Stomach (tissue), 9 donors: ENCODE results near the gene LRRC28. TPM values are rescaled to one million over a fixed set of nuclear protein-coding genes. Genes with fewer than 3 reads are reported as not detected.

Source experiments
- DNase-seq, 2 donors: peaks; one replicate each; pipeline versions ENCODE4 v3.0.0 to v3.0.0-alpha.2; 2013 to 2019
- H3K27ac ChIP-seq, 5 donors: fragments of 200-600 bp in 4 of 5; sonication (generic) in 4 of 5; one replicate each; pipeline ENCODE4 v1.5.1; 2013 to 2019; ENCODE audit warnings: mild to moderate bottlenecking in 1 of 5, moderate library complexity in 1 of 5
- H3K27me3 ChIP-seq, 3 donors: fragments of 200-600 bp; sonication (generic); one replicate each; pipeline ENCODE4 v1.5.1; 2017 to 2019; ENCODE audit warnings: mixed run types in 1 of 3
- H3K36me3 ChIP-seq, 4 donors: fragments of 200-600 bp; sonication (generic); 1 replicate in 3 of 4; 2 replicates in 1 of 4; pipeline ENCODE4 v1.5.1; 2016 to 2019
- H3K4me1 ChIP-seq, 4 donors: fragments of 200-600 bp; sonication (generic); one replicate each; pipeline ENCODE4 v1.5.1; 2016 to 2019
- H3K4me3 ChIP-seq, 4 donors: fragments of 200-600 bp; sonication (generic) in 3 of 4; one replicate each; pipeline ENCODE4 v1.5.1; 2016 to 2019; ENCODE audit warnings: mild to moderate bottlenecking in 1 of 4
- H3K9me3 ChIP-seq, 4 donors: fragments of 200-600 bp; sonication (generic); one replicate each; pipeline ENCODE4 v1.5.1; 2016 to 2019
- CTCF ChIP-seq, 7 experiments: fragments of 450-650 bp in 4 of 7; fragments of 200-600 bp in 3 of 7; sonication (generic) in 3 of 7; IDR thresholded peaks; one replicate each; pipeline ENCODE4 v1.5.1; 2016 to 2019; ENCODE audit warnings: antibody characterized with exemption in 7 of 7, control low read depth in 2 of 7, mild to moderate bottlenecking in 1 of 7
- EP300 ChIP-seq: sonication (generic); formaldehyde crosslinking; IDR thresholded peaks from one replicate; pipeline ENCODE4 v1.6.1; 2017; ENCODE audit warnings: antibody characterized with exemption
- POLR2A ChIP-seq, 4 donors: fragments of 450-650 bp; IDR thresholded peaks; one replicate each; pipeline ENCODE4 v1.6.1; 2016; ENCODE audit warnings: antibody characterized with exemption in 4 of 4, control low read depth in 2 of 4, mild to moderate bottlenecking in 1 of 4, moderate library complexity in 1 of 4
- POLR2AphosphoS5 ChIP-seq, 3 donors: sonication (generic); formaldehyde crosslinking; IDR thresholded peaks; one replicate each; pipeline ENCODE4 v1.6.1; 2016; ENCODE audit warnings: antibody characterized with exemption in 3 of 3
- WGBS, 5 donors: extraction: QIAGEN DNeasy Blood & Tissue Kit in 3 of 5; methylation state at CpG; one replicate each; pipeline versions ENCODE4 v1.1.5 to v1.1.7; 2013 to 2018; 5-methylcytosine and 5-hydroxymethylcytosine counted together
- intact Hi-C: fragments of 100-400 bp; cut with DNase I; formaldehyde crosslinking; loops from one replicate; pipeline ENCODE4 v1.15.1; 2023; ENCODE audit warnings: low total_unique reads
- polyA plus RNA-seq, 3 donors: library from polyadenylated mRNA; stranded (reverse); fragments of 200-250 nt; gene quantifications; one replicate each; pipeline ENCODE4 v1.2.3, GENCODE V29; 2013
- total RNA-seq, 5 donors: library from RNA; depleted of rRNA; stranded (reverse); fragments of >200 nt; gene quantifications; one replicate each; pipeline versions ENCODE4 v1.1.0 to v1.2.3, GENCODE V29; 2014 to 2016
- donor health status: healthy with polysubstance abuse.
- donor health status: Bipolar disorder and iron deficiency.
- donor health status: healthy.

The LRRC28 gene
- total and polyA plus RNA-seq, 8 donors = 9.6 to 82.6 (median 26.2) TPM

DNA sequence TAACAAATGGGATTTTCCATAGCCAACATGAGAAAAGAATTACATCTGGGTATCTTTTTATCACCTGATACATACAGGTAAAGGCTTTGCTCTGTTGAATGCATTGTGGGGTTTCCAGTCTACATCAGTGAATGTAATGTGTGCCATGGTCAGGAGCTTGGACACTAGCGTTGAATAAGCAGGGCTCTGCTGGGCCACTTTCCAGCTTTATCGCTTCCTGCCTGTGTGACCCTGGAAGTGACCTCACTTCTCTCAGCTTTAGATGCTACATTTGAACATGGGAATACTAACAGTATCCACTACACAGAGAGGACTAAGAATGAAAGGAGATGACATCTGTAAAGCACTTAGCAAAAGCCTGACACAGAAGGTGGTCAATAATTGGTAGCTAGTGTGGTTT is 42.0 kb upstream of the LRRC28 start:
- Histone ChIP-seq H3K4me3 (no peak overlapping the region), H3K4me1 (peaks cover 0 to 27% (median 6%) of the 10 kb centered on the region in 4 donors), H3K36me3 (peaks cover 0 to 3% (median 0%) of the 10 kb centered on the region in 4 donors), H3K27ac (peak overlapping the region in 1 of 5 donors; percentile 82), H3K27me3 (no peaks in the 10 kb centered on the region), H3K9me3 (no peaks in the 10 kb centered on the region)
- 73 to 88% (median 82%) methylated on average over 2 of the region's 2 CpGs for WGBS, 5 donors
- DNase-seq = no peak
- intact Hi-C loops = no loop called here
- TF ChIP-seq CTCF (IDR thresholded peaks at IDR 0.05) (no peak), EP300 (no peak), POLR2AphosphoS5 (IDR thresholded peaks at IDR 0.05) (no peak), POLR2A (IDR thresholded peaks at IDR 0.05) (no peak)

DNA sequence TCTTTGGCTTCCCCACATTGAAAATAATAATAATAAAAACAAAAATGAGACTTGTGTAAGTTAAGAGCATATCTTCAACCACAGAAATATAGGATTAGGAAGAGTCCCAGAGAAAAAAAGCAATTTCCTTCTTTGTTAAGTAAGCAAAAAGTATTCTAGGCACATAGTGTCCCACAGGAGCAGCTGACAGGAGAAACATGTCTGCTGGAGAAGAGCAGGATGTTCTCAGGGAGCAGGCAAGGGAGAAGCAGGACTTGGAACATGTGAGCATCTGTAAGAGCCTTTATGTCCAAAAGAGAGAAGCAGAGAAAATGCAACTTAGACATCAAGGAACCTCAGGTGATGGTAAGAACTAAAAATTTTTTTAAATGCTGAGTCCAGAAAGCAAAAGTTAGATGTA is 40.9 kb upstream of the LRRC28 start:
- no peak for DNase-seq
- H3K36me3 ChIP-seq = peaks cover 0 to 9% (median 5%) of the 10 kb centered on the region in 4 donors
- peak overlapping the region in 3 of 5 donors; percentile 45 to 82 (median 66) for H3K27ac ChIP-seq
- H3K27me3 ChIP-seq = no peaks in the 10 kb centered on the region
- intact Hi-C loops = loop anchor here (5.0 kb wide), 1 partner anchor 113 kb away; no protein-coding TSS in a partner anchor
- H3K4me1 ChIP-seq = peaks cover 0 to 27% (median 6%) of the 10 kb centered on the region in 4 donors
- no peaks in the 10 kb centered on the region for H3K9me3 ChIP-seq
- H3K4me3 ChIP-seq = no peak overlapping the region
- peak; percentile 90 for TF ChIP-seq EP300
- TF ChIP-seq CTCF (IDR thresholded peaks at IDR 0.05) = no peak
- TF ChIP-seq POLR2AphosphoS5 (IDR thresholded peaks at IDR 0.05) = peak in 1 of 3 donors; percentile 93

DNA sequence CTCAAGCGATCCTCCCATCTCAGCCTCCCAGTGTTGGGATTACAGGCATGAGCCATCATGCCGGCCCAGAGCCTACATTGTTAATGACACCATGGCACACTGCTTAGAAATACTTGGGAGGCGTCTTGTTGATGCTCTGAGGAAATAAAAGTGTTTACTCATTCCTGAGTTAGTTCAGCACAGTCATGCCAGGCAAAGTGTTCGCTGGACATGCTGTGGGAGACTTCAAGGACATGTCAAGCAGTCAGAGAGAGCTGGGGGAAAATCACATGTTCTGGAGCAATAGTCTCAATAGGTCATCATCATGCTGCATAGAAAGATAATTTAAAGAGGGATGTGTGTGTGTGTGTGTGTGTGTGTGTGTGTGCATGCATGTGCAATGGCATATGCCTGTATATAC is 39.4 kb upstream of the LRRC28 start:
- H3K36me3 ChIP-seq = peaks cover 0 to 15% (median 10%) of the 10 kb centered on the region in 4 donors
- no peak for TF ChIP-seq CTCF (IDR thresholded peaks at IDR 0.05)
- TF ChIP-seq POLR2AphosphoS5 (IDR thresholded peaks at IDR 0.05) = peak in 2 of 3 donors; percentile 1 to 44
- no peak for TF ChIP-seq POLR2A (IDR thresholded peaks at IDR 0.05)
- no peak for TF ChIP-seq EP300
- peaks cover 0 to 27% (median 12%) of the 10 kb centered on the region in 4 donors for H3K4me1 ChIP-seq
- H3K27me3 ChIP-seq = no peaks in the 10 kb centered on the region
- H3K9me3 ChIP-seq = no peaks in the 10 kb centered on the region
- no peak for DNase-seq
- H3K4me3 ChIP-seq = no peak overlapping the region
- WGBS, 5 donors = 72 to 82% (median 80%) methylated on average over 4 of the region's 4 CpGs
- intact Hi-C loops = loop anchor here (5.0 kb wide), 1 partner anchor 115 kb away; no protein-coding TSS in a partner anchor
- peak overlapping the region in 4 of 5 donors; percentile 38 to 82 (median 56) for H3K27ac ChIP-seq

GRCh38 chr15:99212406-99212805 is 38.9 kb upstream of the LRRC28 start:
- H3K36me3 ChIP-seq = peaks cover 0 to 18% (median 12%) of the 10 kb centered on the region in 4 donors
- TF ChIP-seq CTCF (IDR thresholded peaks at IDR 0.05) (no peak), POLR2AphosphoS5 (IDR thresholded peaks at IDR 0.05) (peak in 1 of 3 donors; percentile 15), POLR2A (IDR thresholded peaks at IDR 0.05) (no peak)
- H3K27ac ChIP-seq = peak overlapping the region in 4 of 5 donors; percentile 38 to 82 (median 56)
- 83 to 93% (median 90%) methylated on average over 7 of the region's 7 CpGs for WGBS, 5 donors
- no peaks in the 10 kb centered on the region for H3K9me3 ChIP-seq
- no peaks in the 10 kb centered on the region for H3K27me3 ChIP-seq
- intact Hi-C loops = loop anchor here (5.0 kb wide), 1 partner anchor 115 kb away; no protein-coding TSS in a partner anchor
- peaks cover 0 to 29% (median 13%) of the 10 kb centered on the region in 4 donors for H3K4me1 ChIP-seq
- peak in 1 of 2 donors; percentile 14 for DNase-seq
- H3K4me3 ChIP-seq = no peak overlapping the region
